NCI-H345 (cell line): Measurements from ENCODE around the gene NRAP.

ENCODE experiments used
- DNase-seq: peaks from one replicate; lab custom pipeline; 2025; lab: John Stamatoyannopoulos, UW

Gene NRAP

DNA sequence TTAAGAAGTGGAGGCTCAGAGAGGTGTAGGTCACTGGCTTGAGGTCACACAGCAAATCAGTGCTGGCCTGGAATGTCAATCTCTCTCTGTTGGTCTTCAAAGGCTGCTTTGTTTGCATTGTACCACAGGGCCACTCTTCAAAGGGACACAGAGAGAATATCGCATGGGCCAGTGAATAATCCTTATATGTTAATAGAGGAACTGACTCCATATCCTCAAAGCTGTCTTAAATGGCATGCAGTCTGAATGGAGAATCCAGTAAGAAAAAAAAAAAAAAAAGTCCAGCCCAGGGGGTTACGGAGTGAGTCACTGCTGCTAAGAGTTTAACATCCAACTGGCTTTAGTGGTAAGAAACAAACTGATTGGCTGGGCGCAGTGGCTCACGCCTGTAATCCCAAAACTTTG is 54.1 kb downstream of the NRAP start:
- no peak for DNase-seq

DNA sequence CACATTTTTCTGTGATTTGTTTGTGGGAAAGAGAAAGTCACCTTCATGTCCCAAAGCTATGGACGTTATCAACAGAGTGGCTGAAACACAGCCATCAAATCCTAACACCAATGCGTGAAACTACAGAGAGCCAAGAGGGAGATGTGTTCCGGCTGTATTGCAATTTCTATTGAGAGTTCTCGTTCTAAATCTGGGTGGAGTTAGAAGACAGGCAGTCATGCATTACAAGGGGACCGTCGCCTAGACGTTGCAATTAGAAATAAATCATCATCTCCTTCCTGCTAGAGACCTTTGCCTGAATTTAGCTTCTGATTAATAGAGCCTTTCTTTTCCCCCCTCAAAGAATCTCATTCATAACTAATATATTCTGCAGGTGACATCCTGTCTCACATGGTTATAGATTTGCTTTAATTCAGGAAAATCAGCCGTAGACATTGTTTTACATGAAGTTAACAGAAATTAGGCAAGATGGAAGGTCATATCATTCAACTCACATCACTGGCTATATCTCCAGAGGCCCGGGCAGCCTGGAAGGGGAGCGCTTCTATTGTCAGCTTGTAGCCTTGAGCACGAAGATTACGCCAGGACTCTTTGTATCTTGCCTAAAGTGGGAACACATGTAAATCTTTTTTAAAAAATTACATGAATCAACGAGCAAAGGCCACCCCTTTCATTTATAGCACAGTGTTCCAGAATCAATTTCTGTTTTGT is 58.4 kb downstream of the NRAP start:
- DNase-seq = no peak

DNA sequence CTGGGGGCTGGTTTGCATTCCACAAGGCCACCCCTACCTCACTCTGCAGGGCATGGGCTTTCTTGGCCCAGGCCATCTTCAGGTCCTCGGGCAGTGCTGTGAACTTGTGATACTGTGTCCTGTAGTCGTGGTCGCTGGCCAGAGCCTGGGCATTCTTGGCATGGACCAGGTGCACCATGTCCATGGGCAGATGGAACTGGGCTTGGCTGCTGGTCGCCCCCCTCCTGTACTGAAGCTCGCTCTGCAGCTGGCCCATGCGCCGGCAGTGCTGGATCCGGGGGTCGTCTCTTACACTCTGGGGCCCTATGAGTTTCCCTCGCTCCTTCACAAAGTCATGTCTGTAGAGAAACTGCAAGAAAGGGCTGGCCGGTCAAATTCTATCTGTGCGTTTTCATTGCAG is 59.3 kb downstream of the NRAP start:
- no peak for DNase-seq

DNA sequence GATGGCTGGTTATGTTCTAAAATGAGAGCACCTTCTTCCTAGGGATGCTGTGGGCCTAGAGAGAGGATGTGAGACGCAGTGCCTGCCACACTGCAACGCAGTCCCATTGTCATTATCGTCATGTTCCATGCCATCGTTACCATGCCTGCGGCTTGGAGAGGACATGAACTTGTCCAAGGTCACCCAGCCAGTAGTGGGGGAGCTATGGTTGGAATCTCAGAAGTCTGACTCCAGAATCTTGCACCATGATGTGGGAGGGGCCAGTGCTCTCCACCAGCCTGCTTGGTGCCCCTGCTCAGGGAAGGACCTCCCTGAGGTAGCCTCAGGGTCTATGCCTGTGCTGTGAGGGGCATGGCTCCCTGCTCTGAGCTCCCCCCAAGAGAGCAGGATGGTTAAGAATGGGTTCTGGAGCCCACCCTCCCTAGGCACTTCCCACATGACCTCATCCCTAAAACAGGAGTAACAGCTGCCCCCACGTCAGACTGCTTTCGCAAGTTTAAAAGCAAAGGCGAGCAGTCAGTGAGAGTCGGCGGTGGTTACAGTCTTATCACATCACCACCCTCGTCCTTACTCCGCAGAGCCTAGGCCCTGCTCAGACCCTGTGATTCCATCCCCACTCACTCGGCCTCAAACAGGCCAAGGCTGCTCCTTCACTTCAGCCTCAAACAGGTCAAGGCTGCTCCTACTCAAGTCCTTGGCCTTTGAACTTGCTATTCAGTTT is 60.6 kb downstream of the NRAP start:
- no peak for DNase-seq

DNA sequence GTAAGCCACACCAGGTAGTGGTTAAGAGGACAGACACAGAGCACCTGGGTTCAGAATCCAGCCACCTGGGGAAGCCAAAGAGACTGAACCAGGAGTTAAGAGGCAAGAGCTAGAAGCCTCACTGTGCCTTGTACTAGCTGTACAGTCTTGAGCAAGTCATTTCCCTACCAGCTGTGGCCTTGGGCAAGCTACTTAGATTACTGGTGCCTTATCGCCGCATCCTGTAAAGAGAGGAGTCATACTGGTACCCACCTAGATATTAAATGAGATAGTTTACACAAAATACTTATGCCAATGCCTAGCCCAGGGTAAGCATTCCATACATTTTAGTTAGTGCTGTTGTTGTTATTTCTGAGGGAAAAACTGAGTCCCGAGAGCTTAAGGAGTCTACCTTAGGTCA is 63.3 kb downstream of the NRAP start:
- DNase-seq = no peak

DNA sequence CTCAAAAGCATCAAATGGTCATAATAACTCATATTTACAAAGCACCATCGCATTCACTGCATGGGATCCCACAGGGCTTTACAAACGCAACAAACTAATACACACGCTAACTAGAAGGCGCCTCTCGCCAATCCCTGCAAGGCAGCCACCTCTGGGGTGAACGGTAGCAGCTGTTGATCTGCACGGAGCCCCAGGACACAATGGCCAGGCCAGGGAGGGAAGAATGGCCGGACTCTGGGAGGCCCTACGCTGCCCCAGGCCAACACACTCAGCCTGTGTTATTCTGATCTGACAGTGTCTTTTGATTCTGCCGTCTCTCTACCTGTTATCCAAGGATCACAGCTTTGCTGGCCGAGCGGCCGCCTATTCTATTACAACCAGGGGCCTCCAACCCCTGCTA is 69.2 kb downstream of the NRAP start:
- no peak for DNase-seq

DNA sequence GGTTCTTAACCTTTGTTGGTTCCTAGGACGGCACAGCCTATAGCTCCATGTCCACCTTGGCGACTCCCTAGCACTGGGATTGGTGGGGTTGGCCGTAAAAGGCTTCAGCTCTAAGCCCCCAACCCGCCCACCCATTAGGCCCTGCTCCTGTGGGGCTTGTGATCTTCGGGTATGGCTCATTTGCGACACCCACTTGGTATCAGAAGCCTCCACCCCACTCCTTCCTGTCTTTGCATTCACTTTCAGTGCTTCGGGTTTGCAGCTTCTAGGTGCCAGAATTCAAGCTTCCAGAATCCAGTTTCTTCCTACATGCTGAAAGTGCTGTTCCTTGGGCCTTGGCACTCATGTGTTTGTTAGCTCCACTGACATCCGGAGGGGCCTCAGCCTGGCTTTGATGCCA is 71.5 kb downstream of the NRAP start:
- no peak for DNase-seq

DNA sequence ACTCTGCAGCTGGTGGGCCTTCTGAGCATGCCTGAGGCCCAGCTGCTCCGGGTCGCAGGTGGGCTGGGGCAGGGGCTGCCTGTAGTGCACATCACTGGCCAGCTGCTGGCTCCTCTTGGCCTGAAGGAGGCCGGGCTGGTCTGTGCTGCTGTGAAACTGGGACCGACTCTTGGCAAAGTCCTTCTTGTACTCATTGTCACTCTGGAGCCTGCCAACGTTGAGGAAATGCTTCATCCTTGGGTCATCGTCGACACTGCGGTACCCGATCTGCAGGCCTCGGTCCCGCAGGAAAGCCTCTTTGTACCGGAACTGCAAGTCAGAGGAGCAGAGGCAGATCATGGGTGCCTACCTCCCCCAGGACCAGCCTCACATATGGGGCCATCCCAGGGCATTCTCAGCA is 73.3 kb downstream of the NRAP start:
- DNase-seq = no peak

DNA sequence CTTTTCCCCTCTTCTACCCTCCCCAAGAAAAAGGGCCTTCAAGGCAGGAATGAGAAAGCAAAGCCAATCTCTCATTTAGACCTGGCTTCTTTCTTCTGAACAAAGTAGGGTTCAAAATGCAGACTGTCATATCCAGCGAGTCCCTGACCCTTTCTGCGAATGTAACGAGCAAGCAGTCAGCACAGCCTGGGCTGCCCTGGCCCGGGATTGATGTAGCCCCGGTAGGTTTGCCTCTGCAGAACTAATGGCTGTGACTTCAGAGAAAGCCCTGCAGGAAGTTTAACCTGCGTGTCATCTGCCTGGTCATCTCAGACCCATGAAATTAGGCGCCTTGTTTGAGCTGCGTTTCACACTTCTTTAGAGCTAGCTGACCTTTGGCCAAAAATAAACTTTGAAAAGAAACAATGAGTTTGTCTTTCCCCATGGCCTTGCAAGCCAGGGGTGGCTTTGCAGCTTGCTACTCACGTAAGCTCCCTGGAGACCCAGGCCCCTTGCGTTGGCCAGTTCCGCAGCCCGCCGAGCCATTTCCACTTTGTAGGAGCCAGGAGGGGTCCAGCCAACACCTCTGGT is 74.6 kb downstream of the NRAP start:
- no peak for DNase-seq

DNA sequence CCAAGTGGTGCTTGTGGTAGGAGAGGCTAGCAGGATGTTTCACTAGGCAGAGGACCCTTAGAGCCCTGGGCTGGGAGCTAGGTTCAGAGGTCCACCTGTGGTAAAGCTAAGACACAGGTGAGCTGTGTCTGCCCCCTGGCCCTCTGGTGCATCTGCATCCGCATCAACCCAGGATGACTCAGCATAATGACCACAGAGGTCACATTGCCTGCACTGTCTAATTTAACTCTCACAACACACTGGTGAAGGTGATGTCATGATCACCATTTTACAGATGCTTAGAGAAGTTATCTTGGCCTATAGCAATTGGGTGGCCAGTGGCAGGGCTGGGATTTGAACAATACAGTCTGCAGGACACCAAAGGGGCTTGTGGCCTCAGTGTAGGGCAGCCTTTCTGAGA is 77.9 kb downstream of the NRAP start:
- no peak for DNase-seq

DNA sequence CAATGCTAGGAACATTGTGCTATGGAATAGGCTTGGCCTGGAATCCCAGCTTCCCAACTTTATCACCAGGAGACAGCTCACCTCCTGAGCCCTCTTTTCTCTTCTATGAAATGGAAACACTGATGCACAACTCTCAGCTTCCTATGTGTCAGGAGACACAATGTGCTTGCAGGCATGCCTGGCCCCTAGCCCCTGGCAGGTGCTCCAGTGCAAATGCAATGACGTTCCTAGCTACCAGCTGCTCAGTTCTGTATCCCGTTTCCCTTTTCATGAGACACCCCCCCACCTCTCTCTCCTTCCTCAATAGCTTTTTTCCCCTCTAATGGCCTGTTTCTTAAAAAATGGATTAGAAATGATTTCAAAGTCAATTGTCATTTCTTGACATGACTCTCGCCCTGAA is 80.3 kb downstream of the NRAP start:
- no peak for DNase-seq

DNA sequence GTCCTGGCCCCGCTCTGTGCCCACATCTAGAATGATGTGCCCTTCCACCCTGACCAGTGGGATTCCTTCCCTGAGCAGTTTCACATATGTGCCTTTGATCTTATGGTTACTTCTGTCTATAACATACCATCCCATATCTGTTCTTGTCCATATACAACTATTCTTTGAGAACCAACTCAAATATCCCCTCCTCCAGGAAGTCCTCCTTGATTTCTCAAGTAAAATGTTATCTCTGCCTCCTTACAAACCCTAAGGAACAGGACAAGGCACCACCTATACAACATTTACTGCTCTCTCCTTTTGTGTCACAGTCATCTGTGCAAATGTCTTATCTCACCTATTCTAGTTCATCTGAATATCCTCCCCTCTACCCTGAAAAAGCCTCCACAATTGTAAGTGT is 82.7 kb downstream of the NRAP start:
- no peak for DNase-seq

DNA sequence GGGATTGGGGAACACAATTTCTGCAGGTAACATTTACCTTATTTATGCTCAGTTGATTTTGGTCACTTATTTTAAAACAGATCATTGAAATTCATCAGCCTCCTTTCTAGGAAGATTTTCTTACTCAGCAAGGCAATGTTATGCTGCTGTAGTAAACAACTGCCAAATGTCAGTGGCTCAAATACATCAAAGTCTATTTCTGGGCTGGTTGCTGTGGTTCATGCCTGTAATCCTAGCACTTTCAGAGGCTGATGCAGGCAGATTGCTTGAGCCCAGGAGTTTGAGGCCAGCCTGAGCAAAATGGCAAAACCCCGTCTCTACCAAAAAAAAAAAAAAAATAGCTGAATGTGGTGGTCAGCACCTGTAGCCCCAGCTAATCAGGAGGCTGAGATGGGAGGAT is 85.1 kb downstream of the NRAP start:
- DNase-seq = no peak

DNA sequence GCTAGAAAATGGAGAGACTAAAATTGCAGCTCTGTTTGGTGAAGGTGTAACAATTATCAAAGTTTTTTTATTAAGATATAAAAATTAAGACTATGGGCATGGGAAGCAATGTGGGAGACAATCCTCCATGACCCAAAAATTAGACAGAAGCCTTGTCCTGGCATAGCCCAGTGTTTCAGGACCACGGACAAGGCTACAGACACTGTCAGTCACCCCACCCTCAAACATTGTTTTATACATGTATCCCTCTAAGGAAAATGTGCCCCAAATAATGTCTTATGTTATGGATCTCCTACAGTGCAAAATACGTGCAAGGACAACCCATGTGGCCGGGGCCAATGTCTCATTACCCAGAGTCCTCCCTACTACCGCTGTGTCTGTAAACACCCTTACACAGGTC is 87.0 kb downstream of the NRAP start:
- DNase-seq = no peak

DNA sequence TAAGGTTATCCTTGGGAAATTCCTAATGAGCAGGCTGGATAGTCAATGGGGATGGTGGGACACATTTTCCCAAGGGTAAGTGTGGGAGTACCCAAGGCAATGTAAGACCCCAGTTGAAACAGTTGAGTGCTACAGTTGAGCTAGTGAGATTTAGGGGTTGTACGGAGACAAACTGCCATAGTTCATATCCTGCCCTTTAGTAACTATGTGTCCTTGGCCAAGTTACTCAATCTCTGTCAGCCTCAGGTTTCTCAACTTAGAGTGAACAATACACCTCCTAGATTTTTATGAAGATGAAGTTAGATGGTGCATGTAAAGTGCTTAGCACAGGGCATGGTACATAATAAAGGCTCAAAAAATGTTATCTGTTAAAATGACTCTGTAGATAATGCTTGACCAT is 90.5 kb downstream of the NRAP start:
- DNase-seq = no peak

DNA sequence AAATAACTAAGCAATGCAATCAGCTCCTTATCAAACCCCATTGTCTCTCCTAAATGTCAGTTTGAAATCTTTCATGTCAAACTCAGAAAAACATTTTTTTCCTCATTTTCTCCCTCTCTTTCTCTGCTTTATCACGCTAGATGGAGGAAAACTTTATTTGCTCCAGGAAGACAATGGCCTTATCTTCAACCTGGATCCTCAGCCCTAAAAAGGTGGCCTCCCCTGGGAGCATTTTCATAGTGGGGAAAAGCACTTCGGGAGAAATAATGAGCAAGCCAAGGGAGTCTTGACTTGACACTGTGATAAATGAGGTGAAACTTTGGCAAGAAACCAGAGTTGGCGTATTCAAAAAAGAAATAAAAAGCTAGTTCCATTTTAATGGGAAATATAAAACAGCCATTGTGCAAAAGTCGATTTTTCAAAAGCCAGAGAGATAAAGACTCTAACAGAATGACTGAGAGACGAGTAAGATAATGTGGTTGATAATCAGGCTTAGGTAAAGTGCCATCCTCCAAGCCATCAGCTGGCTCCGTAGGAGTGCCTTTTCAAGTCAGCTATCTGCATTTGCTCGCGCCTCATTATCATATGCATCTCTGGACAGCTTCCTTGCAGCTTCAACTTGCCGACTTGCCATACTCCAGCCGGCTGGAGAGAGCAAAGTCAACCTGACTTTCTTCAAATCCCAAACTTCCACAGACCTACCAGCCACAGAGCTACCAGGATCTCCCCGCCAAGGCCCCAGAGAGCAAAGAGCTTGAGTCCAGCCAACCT is 91.1 kb downstream of the NRAP start:
- DNase-seq = no peak

DNA sequence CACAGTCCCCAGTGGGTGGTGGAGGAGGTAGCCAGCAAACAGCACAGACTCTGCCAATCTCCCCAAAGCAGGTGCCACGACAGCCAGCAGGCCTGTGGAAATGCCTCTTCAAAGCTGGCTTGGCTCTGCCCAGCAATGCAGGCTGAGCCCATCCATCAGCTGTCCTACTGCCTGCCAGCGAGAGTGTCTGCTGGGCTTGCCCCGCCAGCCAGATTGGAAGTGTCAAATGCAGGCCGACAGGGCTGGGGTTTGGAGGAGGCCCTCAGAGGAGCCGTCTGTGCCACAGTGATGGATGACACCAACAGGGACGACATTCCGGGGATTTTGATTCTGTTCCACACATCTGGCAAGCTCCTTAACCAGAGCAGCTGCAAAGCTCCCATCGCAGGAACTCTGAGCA is 94.3 kb downstream of the NRAP start:
- DNase-seq = no peak

DNA sequence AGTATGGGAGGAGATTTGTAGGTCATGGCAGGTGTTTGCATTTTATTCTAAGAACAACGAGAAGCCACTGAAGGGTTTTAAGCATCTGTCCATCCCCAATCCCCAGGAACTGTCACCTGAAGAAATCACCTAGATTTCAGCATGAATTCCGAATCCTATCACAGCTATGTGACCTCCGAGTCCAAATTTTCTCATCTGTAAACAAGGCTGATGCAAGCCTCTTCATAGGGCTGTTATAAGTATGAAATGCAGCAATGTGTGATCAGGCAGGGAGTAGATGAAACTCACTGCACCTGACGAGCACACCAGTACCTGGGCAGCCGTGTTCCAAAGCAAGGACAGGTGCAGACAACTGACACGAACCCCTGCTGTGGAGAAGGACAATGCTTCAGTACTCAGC is 97.0 kb downstream of the NRAP start:
- DNase-seq = peak; percentile 89

DNA sequence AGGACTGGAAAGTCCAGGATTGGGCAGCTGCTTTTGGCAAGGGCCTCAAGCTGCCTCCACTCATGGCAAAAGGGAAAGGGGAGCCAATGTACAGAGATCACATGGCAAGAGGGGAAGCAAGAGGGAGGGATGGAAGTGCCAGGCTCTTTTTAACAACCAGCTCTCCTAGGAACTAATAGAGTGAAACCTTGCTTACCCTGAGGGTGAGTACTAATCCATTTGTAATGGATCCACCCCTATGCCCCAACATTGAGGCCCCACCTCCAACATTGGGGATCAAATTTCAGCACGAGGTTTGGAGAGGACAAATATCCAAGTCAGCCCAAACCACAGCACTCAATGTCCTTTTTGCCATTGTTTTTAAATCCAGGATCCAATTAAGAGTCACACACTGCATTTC is 98.5 kb downstream of the NRAP start:
- peak; percentile 45 for DNase-seq

DNA sequence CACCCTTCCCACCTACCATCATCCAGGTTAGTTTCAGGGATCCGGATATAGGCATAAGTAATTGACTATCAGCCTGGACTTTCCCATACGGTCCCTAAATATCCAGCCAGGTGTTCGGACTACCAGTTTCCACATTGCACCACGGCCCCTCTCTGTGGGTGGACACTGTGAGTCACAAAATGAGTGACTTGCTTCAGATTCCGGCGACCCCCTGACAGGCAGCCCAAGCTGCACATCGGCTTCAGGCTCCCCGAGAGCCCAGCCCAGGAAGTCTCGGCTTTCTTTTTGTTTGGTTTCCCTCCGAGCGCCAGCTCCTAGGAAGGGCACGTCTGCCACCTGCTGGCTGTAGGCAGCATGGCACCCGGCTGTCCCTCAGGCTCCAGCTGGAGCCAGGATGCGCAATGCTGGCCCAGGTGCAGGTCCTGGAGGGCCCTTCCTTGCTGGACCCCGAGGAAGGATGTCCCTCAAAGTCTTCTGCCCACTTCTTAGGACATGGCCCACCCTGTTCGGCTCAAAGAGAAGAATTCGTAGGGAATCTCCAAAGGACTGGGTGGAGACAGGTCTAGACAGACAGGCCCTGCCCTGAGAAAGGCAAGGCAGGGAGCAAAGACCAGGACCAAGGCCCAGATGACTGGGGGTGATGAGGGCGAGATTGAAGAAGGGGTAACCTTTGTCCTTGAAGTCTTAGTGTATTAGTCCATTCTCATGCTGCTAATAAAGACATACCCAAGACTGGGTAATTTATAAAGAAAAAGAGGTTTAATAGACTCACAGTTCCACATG is 100.3 kb downstream of the NRAP start:
- DNase-seq = peak; percentile 67

DNA sequence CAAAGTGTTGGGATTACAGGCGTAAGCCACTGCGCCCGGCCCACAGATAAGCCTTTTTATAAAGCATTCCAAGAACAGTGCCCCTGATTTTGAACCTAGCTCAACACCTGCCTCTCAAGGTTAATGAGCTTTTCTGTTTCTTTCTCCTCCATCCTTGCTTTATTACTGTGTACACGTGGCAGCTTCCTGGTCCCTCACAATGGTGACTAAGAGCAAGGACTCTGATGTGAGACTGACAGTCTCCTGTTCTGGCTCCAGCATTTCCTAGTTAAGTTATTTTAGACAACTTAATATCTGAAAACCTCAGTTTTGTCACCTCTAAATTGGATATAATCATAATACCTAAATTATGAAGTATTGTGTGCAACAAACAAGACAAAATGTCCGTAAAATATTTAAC is 101.1 kb downstream of the NRAP start:
- DNase-seq = no peak

DNA sequence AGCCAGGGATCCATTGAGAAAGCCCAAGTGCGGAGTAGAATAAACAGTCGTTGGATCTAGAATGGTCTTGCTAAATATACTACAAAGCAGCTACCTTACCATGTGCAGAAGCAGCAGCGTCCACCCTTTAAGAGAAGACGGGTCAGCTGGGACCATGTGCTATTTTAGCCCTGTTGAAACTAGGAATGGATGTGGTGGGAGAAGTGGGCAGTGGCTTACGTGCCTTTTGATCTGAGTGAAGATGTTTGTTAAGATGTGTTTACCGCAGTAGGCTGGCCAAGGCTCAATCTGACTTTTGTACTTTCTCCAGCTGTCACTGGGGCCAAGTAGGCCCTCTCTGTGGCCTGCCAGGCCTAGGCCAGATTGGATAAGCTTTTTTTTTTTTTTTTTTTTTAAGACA is 101.8 kb downstream of the NRAP start:
- no peak for DNase-seq
